Activated effector memory CD4-positive, alpha-beta T cell treated with Interleukin-2 at 50 U/mL for 16 hours (primary cell): ENCODE data around the gene RASA3.

Source experiments
- DNase-seq: peaks from one replicate; pipeline ENCODE4 v3.0.0-alpha.2; 2020

RASA3 gene

GRCh38 chr13:113958373-113958772 lies 174.1 kb downstream of the RASA3 start:
- no peak for DNase-seq

GRCh38 chr13:113956571-113956970 lies 175.9 kb downstream of the RASA3 start:
- no peak for DNase-seq

GRCh38 chr13:113955691-113956090 lies 176.7 kb downstream of the RASA3 start:
- no peak for DNase-seq

- DNase-seq = no peak
Observed at GRCh38 chr13:113955235-113955634, 177.2 kb downstream of the RASA3 start.

GRCh38 chr13:113954046-113954835 lies 178.2 kb downstream of the RASA3 start:
- no peak for DNase-seq

GRCh38 chr13:113953561-113953960 lies 178.9 kb downstream of the RASA3 start:
- DNase-seq = no peak

GRCh38 chr13:113952983-113953520 lies 179.4 kb downstream of the RASA3 start:
- DNase-seq = no peak

GRCh38 chr13:113952151-113952982 lies 180.1 kb downstream of the RASA3 start:
- no peak for DNase-seq

GRCh38 chr13:113951246-113951999 lies 181.0 kb downstream of the RASA3 start:
- no peak for DNase-seq

GRCh38 chr13:113950451-113951245 lies 181.8 kb downstream of the RASA3 start:
- DNase-seq = no peak

- no peak for DNase-seq
Observed at GRCh38 chr13:113949546-113949945, 182.9 kb downstream of the RASA3 start.

- DNase-seq = no peak
Observed at GRCh38 chr13:113948034-113948742, 184.2 kb downstream of the RASA3 start.

GRCh38 chr13:113947311-113948033 lies 185.0 kb downstream of the RASA3 start:
- DNase-seq = no peak

GRCh38 chr13:113946409-113947181 lies 185.8 kb downstream of the RASA3 start:
- DNase-seq = no peak

- no peak for DNase-seq
Observed at GRCh38 chr13:113945857-113946408, 186.5 kb downstream of the RASA3 start.

- DNase-seq = no peak
Observed at GRCh38 chr13:113943821-113944565, 188.4 kb downstream of the RASA3 start.

- no peak for DNase-seq
Observed at GRCh38 chr13:113942591-113943103, 189.8 kb downstream of the RASA3 start.

- no peak for DNase-seq
Observed at GRCh38 chr13:113941571-113942191, 190.7 kb downstream of the RASA3 start.
